GM12873 (cell line): Measurements from ENCODE around the gene EIF4E1B.

Source experiments
- CTCF ChIP-seq: IDR thresholded peaks from 2 replicates; pipeline ENCODE4 v1.5.1; 2012; ENCODE audit warnings: low read depth, mild to moderate bottlenecking, moderate library complexity, low read length, control low read depth; ENCODE audit not compliant: insufficient read depth; ENCODE audit errors: missing control alignments

EIF4E1B gene

DNA sequence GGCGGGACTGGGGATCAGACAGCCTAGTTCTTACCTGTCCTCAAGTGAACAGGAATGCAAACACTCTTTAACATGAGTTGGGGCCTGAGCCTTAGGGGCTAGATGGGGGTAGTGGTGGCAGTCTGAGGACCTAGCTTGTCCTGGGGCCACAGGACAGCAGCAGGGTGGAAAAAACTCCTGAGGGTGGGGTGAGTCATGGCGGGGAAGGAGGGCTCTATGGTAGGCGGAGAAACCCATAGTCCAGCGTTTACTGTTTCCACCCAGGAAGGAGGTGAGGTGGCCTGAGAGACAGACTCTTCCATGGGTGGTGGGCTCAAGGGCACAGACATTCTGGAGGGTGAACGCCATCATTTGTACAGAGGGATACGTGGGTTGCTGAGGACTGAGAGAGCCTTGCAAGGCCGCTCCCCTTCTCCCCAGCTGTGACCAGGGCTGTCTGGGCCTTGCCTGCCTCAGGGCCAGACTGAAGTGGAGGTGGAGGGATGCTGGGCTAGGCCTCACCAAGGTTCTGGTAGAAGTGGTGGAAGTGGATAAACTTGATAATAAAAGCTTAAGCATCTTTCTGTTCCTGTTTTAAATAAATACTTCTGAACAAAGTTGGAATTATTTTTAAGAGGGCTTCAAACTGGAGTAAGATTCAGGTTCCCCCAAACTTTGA is 15.7 kb downstream of the EIF4E1B start:
- no peak for TF ChIP-seq CTCF

- no peak for TF ChIP-seq CTCF
These were observed 16.2 kb downstream of the EIF4E1B start for GRCh38 chr5:176646707-176647029.

DNA sequence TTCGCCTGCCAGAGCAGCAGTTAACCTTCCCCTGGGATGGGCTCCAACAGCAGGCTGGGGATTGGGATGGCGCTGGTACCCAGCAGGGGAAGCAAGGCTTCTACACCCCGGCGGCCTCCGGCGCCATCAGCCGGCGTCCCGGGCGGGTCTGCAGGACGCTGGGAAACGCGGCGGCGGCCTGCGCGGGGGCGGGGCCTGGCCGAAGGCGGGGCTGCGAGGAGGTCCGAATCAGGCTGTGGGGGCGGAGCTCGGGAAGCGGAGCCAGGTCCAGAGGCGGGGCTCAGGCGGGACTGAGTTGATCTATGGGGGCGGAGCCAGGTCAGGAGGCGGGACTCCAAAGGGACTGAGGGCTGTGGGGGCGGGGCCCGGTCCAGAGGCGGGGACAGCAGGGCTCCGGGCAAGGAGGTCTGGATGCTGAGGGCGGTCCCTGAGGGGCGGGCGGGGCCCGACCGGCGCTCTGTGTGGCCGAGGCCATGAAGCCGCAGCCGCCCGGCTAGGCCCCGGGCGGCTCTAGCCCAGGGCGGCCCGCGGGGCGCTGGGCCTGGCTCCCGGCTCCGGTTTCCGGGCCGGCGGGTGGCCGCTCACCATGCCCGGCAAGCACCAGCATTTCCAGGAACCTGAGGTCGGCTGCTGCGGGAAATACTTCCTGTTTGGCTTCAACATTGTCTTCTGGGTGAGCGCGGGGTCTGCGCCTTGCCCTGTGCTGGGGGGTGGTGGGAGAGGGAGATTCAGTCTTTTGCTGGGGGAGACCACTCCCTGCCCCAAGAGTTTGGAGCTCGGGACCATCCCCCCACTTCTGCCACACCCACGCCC is 16.8 kb downstream of the EIF4E1B start, which contains the start of gene TSPAN17:
Gene TSPAN17 (plus strand): TSS at position 455 of the 813 bp plus-strand sequence. CDS start 132 bp downstream, at position 587.
- no peak for TF ChIP-seq CTCF

GRCh38 chr5:176647843-176648473 is 17.5 kb downstream of the EIF4E1B start:
- TF ChIP-seq CTCF = no peak

GRCh38 chr5:176648474-176649194 is 18.2 kb downstream of the EIF4E1B start:
- TF ChIP-seq CTCF = no peak

DNA sequence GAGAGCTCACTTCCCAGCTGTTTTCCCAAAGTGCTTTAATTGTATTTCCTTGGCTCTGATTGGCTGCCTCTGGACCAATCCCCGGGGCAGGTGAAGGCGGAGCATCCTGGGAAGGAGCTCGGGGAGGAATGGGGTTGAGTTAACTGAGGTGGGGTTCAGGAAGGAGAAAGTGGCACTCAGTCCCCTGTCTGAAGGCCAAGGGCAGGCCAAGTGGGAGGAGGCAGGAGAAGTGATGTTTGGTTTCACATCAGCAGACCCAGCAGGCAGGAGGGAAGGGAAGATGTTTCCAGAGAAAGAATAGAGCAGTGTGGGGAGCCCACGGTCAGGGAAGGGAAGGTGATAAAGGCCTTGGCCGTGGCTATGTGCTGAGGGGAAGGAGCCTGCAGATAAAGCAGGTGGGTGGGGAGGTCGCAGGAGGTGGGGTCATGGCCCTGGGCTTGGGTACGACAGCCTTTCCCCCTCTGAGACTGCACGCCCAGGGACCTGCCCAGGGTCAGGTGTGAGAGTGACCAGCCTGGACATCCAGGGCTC is 19.9 kb downstream of the EIF4E1B start:
- TF ChIP-seq CTCF = no peak
